GM12874 (cell line): ENCODE results near the gene ADM5.

Experiments
- CTCF ChIP-seq: IDR thresholded peaks from 2 replicates; pipeline ENCODE4 v1.5.1; 2011; ENCODE audit warnings: low read depth, mild to moderate bottlenecking, control low read depth, low read length, moderate library complexity; ENCODE audit not compliant: insufficient read depth

The ADM5 gene

DNA sequence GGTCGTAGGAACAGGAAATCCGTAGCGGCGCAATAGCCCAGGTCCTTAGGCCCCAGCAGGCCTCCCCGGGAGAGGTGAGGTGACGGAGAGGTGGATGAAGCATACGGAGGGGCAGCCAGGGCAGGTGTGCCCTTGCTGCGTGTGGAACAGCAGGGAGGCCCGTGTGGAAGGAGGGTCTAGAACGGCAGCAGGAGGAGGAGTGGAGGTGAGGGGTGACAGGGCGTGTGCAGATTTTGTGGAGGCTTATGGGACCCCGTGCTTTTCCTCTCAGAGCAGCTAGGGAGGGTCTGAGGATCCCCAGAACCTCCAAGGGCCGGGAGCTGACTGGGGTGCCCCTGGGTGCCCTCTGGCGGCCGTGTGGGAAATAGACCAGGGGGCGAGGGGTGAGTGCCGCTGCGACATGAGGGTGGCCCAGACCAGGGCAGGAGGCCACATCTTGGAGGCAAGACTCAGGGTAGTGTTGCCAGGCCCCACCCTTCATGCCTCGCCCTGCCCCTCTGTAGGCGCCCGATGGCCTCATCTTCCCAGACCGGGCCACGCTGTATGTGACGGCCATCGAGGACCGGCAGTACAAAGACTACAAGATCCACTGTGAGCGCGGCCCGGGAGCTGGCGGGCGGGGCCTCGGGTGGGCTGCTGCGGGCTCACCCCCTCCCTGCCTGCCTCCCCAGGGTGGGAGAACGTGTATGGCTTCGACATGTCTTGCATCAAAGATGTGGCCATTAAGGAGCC, 5.0 kb upstream of the ADM5 start:
- peak; percentile 82 for TF ChIP-seq CTCF

GRCh38 chr19:49684983-49685553, 4.3 kb upstream of the ADM5 start:
- no peak for TF ChIP-seq CTCF

DNA sequence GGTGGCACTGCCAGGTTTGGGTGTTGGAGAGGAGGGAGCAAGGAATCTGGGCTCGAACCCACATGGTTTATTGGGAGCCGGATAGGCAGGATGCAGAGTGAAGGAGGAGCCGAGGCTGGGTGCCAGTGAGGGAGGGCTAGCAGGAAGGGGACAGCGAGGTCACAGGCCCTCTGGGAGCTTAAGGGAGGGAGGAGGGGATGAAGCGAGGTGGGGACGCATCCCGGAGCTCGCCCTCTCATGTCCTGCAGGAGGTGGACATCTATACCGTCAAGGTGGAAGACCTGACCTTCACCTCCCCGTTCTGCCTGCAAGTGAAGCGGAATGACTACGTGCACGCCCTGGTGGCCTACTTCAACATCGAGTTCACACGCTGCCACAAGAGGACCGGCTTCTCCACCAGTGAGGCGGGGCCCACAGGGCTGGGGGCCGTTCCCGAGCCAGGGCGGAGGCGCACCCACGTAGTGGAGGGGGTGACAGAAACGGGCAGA, 3.5 kb upstream of the ADM5 start:
- no peak for TF ChIP-seq CTCF

GRCh38 chr19:49686503-49687088, 2.8 kb upstream of the ADM5 start:
- no peak for TF ChIP-seq CTCF

GRCh38 chr19:49687150-49687549, 2.2 kb upstream of the ADM5 start:
- TF ChIP-seq CTCF: no peak

GRCh38 chr19:49687566-49688316, 1.7 kb upstream of the ADM5 start:
- TF ChIP-seq CTCF: no peak

DNA sequence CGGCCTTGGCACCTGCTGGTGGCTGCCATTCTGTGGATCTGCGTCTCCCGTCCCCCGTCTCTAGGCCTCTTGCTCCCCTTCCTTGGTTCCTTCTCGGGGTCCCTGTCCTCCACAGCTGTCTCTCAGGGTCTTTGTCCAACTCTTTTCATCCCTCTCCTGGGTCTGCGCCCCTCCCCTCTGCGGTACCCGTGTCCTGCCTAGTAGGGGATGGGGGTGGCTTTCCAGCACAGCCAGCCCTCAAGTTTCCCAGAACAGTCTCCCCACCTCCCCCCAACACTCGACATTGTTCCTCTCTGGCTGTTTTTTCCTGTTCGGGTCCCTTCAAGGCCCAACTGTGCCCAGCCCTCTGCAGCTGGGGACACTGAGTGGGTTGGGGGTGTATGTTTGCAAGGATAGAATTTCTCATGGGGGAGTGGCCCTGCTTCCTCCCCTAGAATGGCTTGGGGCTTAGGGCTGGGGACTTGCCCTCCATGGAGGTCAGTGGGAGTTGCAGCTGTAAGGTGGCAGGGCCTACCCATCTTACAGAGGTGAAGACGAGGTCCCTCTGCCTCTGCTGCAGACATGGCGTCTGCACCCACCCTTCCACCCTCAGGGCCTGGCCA, 762 bp upstream of the ADM5 start:
- TF ChIP-seq CTCF: no peak
